ENCODE results near the gene MAPKAPK3.

DNA sequence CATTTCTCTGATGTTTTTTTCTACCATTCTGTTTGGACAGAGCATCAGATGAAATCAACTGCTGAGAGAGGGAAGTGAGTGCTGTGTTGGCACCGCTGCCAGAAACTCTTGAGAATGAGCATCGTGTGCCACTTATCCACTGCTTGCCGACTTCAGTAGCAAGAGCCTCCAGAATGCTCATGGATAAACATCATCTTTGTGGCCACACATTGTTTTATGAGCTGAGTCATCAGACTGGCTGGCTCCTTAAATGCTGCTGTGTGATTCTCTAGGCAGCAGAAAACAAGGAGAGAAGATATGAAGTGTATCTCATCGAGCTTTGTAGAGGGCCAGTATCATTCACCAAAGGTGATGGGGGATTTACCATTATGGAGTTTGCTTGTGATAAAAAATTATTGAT is 54.4 kb downstream of the MAPKAPK3 start:
- no peak for TF ChIP-seq POLR2A (IDR thresholded peaks at IDR 0.05; ENCODE audit: low read depth, low read length)
- TF ChIP-seq POLR2AphosphoS5 (IDR thresholded peaks at IDR 0.05; ENCODE audit: low read depth, low read length), result no peak
- no peak for TF ChIP-seq TAF1 (IDR thresholded peaks at IDR 0.05; ENCODE audit: low read depth, low read length)
- no peak for TF ChIP-seq PAX5 (IDR thresholded peaks at IDR 0.05; ENCODE audit: insufficient read depth, low read length, severe bottlenecking)

Data from GM12891 (cell line).